ENCODE data around the gene EXOC4. TPM values are rescaled to one million over a fixed set of nuclear protein-coding genes. Genes with fewer than 3 reads are reported as not detected.

The EXOC4 gene
- total RNA-seq, 3 donors from 2014 or later: 23.9 to 30.4 (median 26.0) TPM

DNA sequence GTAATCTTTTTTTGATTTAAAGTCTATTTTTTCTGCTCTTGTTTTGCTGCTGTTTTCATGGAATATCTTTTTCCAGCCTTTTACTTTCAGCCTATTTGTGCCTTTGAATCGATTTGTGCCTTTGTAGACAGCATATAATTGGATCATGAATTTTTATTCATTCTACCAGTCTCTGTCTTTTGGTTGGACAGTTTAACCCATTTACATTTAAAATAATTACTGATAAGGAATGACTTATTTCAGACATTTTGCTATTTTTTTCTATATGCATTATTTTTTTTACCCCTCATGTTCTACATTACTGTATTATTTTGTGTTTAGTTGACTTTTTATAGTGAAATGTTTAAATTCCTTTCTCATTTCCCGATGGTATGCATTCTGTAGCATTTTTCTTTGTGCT, 99.6 kb downstream of the EXOC4 start:
- Mint-ChIP-seq H3K9me3 (peaks cover 37% of the 10 kb centered on the region), H3K4me3 (no peak overlapping the region), H3K36me3 (ENCODE audit: insufficient read depth) (peaks cover 45% of the 10 kb centered on the region), H3K27me3 (ENCODE audit: low read depth) (no peaks in the 10 kb centered on the region), H3K4me1 (ENCODE audit: low read depth) (peaks cover 18% of the 10 kb centered on the region)
- ATAC-seq: no peak
- DNase-seq: no peak

GRCh38 chr7:133353775-133354174, 100.9 kb downstream of the EXOC4 start:
- H3K36me3 Mint-ChIP-seq (ENCODE audit: insufficient read depth): peaks cover 52% of the 10 kb centered on the region
- peaks cover 16% of the 10 kb centered on the region for H3K4me1 Mint-ChIP-seq (ENCODE audit: low read depth)
- peaks cover 37% of the 10 kb centered on the region for H3K9me3 Mint-ChIP-seq

GRCh38 chr7:133354546-133355324, 101.9 kb downstream of the EXOC4 start:
- Mint-ChIP-seq H3K4me3 (no peak overlapping the region), H3K36me3 (ENCODE audit: insufficient read depth) (peaks cover 48% of the 10 kb centered on the region), H3K27me3 (ENCODE audit: low read depth) (no peaks in the 10 kb centered on the region), H3K4me1 (ENCODE audit: low read depth) (peaks cover 13% of the 10 kb centered on the region), H3K9me3 (peaks cover 35% of the 10 kb centered on the region)
- no peak for ATAC-seq
- no peak for DNase-seq

More at GRCh38 chr7:133353775-133354174, 100.9 kb downstream of the EXOC4 start:
- Mint-ChIP-seq H3K27me3 (ENCODE audit: low read depth) (no peaks in the 10 kb centered on the region), H3K4me3 (no peak overlapping the region)
- ATAC-seq (no peak), DNase-seq (no peak)

GRCh38 chr7:133355325-133355708, 102.4 kb downstream of the EXOC4 start:
- no peak for ATAC-seq
- Mint-ChIP-seq H3K36me3 (ENCODE audit: insufficient read depth) (peaks cover 46% of the 10 kb centered on the region), H3K9me3 (peaks cover 29% of the 10 kb centered on the region), H3K4me1 (ENCODE audit: low read depth) (peaks cover 10% of the 10 kb centered on the region), H3K4me3 (no peak overlapping the region), H3K27me3 (ENCODE audit: low read depth) (no peaks in the 10 kb centered on the region)
- DNase-seq: no peak

- Mint-ChIP-seq H3K9me3 (peaks cover 27% of the 10 kb centered on the region), H3K4me1 (ENCODE audit: low read depth) (peaks cover 8% of the 10 kb centered on the region), H3K4me3 (no peak overlapping the region), H3K36me3 (ENCODE audit: insufficient read depth) (peaks cover 48% of the 10 kb centered on the region), H3K27me3 (ENCODE audit: low read depth) (no peaks in the 10 kb centered on the region)
- no peak for DNase-seq
- no peak for ATAC-seq
These were observed 102.9 kb downstream of the EXOC4 start for GRCh38 chr7:133355822-133356221.

- ATAC-seq: no peak
These were observed 105.8 kb downstream of the EXOC4 start for GRCh38 chr7:133358708-133359107.

GRCh38 chr7:133359449-133359848, 106.6 kb downstream of the EXOC4 start:
- peaks cover 7% of the 10 kb centered on the region for H3K4me1 Mint-ChIP-seq (ENCODE audit: low read depth)
- H3K36me3 Mint-ChIP-seq (ENCODE audit: insufficient read depth): peaks cover 40% of the 10 kb centered on the region
- peaks cover 4% of the 10 kb centered on the region for H3K9me3 Mint-ChIP-seq
- DNase-seq (no peak), ATAC-seq (no peak)
- no peak overlapping the region for H3K4me3 Mint-ChIP-seq
- no peaks in the 10 kb centered on the region for H3K27me3 Mint-ChIP-seq (ENCODE audit: low read depth)

More at GRCh38 chr7:133358708-133359107, 105.8 kb downstream of the EXOC4 start:
- DNase-seq: no peak
- H3K27me3 Mint-ChIP-seq (ENCODE audit: low read depth): no peaks in the 10 kb centered on the region
- peaks cover 45% of the 10 kb centered on the region for H3K36me3 Mint-ChIP-seq (ENCODE audit: insufficient read depth)
- H3K9me3 Mint-ChIP-seq: peaks cover 8% of the 10 kb centered on the region
- no peak overlapping the region for H3K4me3 Mint-ChIP-seq
- peaks cover 4% of the 10 kb centered on the region for H3K4me1 Mint-ChIP-seq (ENCODE audit: low read depth)

DNA sequence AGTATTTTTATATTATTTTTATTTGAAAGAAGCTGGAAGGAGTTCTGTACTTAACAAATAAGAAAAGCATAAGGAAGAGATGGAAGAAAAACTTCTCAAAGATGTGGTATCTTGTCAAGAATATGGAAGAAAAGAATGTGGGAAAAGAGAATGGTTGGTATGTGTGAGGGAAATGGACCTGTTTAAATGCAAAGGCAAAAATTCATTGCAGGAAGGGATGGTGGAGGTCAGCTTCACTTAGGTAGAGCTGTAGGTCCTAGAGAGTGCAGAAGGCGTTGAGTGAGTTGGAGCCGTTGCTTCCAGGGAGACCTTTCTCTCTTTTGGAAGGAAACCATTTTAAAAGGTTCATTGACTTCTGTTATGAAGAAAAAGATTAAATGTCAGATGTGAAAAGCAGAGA, 107.3 kb downstream of the EXOC4 start:
- Mint-ChIP-seq H3K9me3 (peaks cover 4% of the 10 kb centered on the region), H3K36me3 (ENCODE audit: insufficient read depth) (peaks cover 37% of the 10 kb centered on the region), H3K4me3 (no peak overlapping the region), H3K4me1 (ENCODE audit: low read depth) (peaks cover 11% of the 10 kb centered on the region), H3K27me3 (ENCODE audit: low read depth) (no peaks in the 10 kb centered on the region)
- ATAC-seq: no peak
- DNase-seq: no peak

DNA sequence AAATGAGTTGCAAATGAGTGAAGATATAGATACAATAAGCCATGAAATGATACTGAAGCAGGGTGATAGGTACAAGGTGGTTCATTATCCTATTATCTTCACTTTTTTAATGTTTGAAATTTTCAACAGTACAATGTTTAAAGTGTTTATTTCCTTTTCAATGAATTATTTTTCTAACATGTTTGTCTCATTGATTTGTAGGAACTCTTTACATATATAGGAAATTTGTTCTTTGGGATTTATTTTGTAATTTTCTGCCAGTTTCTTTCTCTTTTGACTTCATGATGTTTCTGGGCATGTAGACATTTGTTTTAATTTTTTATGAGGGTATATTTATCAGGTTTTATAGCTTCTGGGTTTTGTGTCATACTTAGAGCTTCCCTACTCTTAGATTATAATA, 108.9 kb downstream of the EXOC4 start:
- Mint-ChIP-seq H3K36me3 (ENCODE audit: insufficient read depth) (peaks cover 29% of the 10 kb centered on the region), H3K9me3 (peaks cover 4% of the 10 kb centered on the region), H3K27me3 (ENCODE audit: low read depth) (no peaks in the 10 kb centered on the region), H3K4me1 (ENCODE audit: low read depth) (peaks cover 17% of the 10 kb centered on the region), H3K4me3 (no peak overlapping the region)
- DNase-seq (no peak), ATAC-seq (no peak)

DNA sequence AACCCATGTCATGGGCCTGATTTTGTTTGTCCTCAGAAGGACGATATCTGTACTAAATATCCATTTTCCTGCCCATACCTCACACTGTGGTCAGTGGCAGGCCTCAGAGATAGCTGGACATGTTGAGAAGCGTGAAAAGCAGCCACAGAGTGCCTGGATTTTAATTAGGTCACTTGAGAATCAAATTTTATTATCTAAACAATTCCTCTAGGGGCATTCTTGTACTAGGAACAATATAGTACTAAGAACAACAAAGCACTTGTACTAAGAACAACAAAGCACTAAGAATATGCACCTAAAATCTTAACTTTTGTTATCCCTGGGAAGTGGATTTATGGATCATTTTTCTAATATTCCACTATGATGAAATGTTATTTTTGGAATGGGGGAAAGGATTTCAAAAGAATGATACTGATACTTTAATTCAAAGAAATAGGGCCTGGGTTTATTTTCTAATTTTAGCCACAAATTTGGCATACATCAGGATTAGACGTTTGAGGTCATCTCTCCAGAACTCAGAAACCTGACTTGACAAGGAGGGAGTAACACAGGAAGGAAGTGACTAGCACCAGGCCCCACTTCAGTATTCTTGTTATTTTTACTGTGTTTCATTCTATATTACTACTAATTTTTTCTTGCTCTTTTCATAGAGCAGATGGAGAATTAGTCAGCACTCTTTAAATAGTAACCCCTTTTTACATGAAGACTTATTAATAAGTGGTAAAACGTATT, 112.2 kb downstream of the EXOC4 start:
- peaks cover 4% of the 10 kb centered on the region for H3K9me3 Mint-ChIP-seq
- peaks cover 17% of the 10 kb centered on the region for H3K4me1 Mint-ChIP-seq (ENCODE audit: low read depth)
- DNase-seq (no peak), ATAC-seq (no peak)
- peaks cover 26% of the 10 kb centered on the region for H3K36me3 Mint-ChIP-seq (ENCODE audit: insufficient read depth)
- no peaks in the 10 kb centered on the region for H3K27me3 Mint-ChIP-seq (ENCODE audit: low read depth)
- no peak overlapping the region for H3K4me3 Mint-ChIP-seq

DNA sequence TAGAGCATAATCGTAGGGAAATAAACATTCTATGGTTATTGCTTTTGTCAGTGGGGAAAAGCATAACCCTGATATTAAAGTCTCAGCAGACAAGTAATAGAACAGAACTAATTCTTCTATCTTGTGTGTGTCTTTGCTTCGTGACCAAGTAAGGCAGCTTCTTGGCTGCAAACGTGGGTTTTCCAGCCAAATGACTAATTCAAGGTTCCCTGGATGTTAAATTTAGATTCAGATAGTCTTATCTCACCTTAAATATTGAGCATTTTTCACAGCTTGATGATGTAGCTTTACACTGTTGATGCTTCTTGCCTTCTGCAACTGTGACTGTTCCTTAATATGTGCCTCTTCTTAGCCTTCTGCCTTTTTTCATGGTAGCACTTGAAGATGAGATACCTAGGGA, 113.0 kb downstream of the EXOC4 start:
- H3K4me1 Mint-ChIP-seq (ENCODE audit: low read depth): peaks cover 17% of the 10 kb centered on the region
- H3K27me3 Mint-ChIP-seq (ENCODE audit: low read depth): no peaks in the 10 kb centered on the region
- H3K9me3 Mint-ChIP-seq: peaks cover 4% of the 10 kb centered on the region
- peaks cover 20% of the 10 kb centered on the region for H3K36me3 Mint-ChIP-seq (ENCODE audit: insufficient read depth)
- H3K4me3 Mint-ChIP-seq: no peak overlapping the region
- DNase-seq (no peak), ATAC-seq (no peak)

- DNase-seq (no peak), ATAC-seq (no peak)
- Mint-ChIP-seq H3K36me3 (ENCODE audit: insufficient read depth) (peaks cover 14% of the 10 kb centered on the region), H3K9me3 (no peaks in the 10 kb centered on the region), H3K4me1 (ENCODE audit: low read depth) (peaks cover 17% of the 10 kb centered on the region), H3K4me3 (no peak overlapping the region), H3K27me3 (ENCODE audit: low read depth) (no peaks in the 10 kb centered on the region)
These were observed 114.7 kb downstream of the EXOC4 start for GRCh38 chr7:133367561-133367960.

DNA sequence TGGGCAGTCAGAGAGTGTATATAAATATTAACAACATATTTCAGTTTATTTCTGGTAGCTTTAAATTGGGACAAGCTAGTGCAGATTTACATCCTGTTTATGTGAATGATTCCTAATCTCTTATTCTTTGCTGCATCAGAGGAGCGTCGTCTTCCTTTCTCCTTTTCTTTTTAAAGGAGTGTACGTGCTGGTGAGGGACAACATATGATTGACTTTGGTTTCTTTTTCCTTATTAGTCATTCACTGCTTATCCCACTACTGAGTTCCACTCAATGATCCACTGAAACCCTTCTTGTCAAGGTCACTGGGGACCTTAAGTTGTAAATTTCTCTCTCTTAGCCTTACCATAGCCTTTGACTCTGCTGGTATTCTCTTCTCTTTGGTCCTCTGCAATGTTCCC, 116.3 kb downstream of the EXOC4 start:
- ATAC-seq (no peak), DNase-seq (no peak)
- H3K27me3 Mint-ChIP-seq (ENCODE audit: low read depth): no peaks in the 10 kb centered on the region
- H3K4me3 Mint-ChIP-seq: no peak overlapping the region
- peaks cover 10% of the 10 kb centered on the region for H3K36me3 Mint-ChIP-seq (ENCODE audit: insufficient read depth)
- no peaks in the 10 kb centered on the region for H3K9me3 Mint-ChIP-seq
- H3K4me1 Mint-ChIP-seq (ENCODE audit: low read depth): peaks cover 17% of the 10 kb centered on the region

DNA sequence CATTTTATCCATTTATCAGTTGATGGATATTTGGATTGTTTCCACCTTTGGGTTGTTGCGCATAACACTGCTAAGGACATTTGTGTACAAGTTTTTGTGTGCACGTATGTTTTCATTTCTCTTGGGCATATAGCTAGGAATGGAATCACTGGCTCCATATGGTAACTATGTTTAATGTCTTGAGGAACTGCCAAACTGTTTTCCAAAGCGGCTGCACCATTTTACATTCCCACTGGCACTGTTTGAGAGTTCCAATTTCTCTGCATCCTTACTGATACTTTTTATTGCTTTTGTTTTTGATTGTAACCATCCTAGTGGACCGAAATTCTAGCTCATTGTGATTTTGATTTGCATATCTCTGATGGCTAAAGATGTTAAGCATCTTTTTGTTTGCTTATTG, 118.7 kb downstream of the EXOC4 start:
- DNase-seq: no peak
- H3K36me3 Mint-ChIP-seq (ENCODE audit: insufficient read depth): peaks cover 27% of the 10 kb centered on the region
- H3K27me3 Mint-ChIP-seq (ENCODE audit: low read depth): no peaks in the 10 kb centered on the region
- no peak for ATAC-seq
- no peaks in the 10 kb centered on the region for H3K4me1 Mint-ChIP-seq (ENCODE audit: low read depth)
- H3K4me3 Mint-ChIP-seq: no peak overlapping the region
- no peaks in the 10 kb centered on the region for H3K9me3 Mint-ChIP-seq

DNA sequence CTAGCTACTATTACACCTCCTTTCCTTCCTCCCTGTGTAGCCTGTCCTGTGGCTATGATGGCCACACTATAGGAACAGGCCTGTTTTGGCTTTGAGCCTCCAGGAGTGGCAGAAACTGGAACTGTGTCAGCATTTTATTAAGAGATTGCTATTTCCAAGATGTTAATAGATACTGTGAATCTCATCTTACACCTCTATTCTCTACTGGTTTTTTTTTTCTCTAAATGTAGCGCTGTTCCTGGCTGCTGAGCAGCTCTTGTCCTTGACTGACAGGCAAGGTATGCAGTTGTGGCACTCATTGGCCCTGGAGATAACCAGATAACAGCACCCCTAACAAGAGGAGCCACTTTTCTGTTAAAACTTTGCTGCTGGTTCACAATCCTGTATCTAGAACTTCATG, 119.5 kb downstream of the EXOC4 start:
- H3K27me3 Mint-ChIP-seq (ENCODE audit: low read depth): no peaks in the 10 kb centered on the region
- H3K4me1 Mint-ChIP-seq (ENCODE audit: low read depth): no peaks in the 10 kb centered on the region
- DNase-seq: no peak
- peaks cover 2% of the 10 kb centered on the region for H3K9me3 Mint-ChIP-seq
- no peak overlapping the region for H3K4me3 Mint-ChIP-seq
- no peak for ATAC-seq
- H3K36me3 Mint-ChIP-seq (ENCODE audit: insufficient read depth): peaks cover 31% of the 10 kb centered on the region

Measured in activated T-cell treated with anti-CD3 and anti-CD28 coated beads, Interleukin-2, amount 50 U/mL, for 4 hours (primary cell).